Cardiac muscle cell (in vitro differentiated cells and primary cell): ENCODE data around the gene ABHD10. TPM values are rescaled to one million over a fixed set of nuclear protein-coding genes. Genes with fewer than 3 reads are reported as not detected.

Experiments
- DNase-seq, 2 donors: peaks; one replicate each; pipeline versions ENCODE4 v3.0.0 to v3.0.0-alpha.2; 2010 to 2017; ENCODE audit warnings: low read depth in 1 of 2, low spot score in 1 of 2
- H3K27ac ChIP-seq: fragments of 200-600 bp; sonication (generic); 2 replicates; pipeline ENCODE4 v1.5.1; 2016
- H3K27me3 ChIP-seq: fragments of 200-600 bp; sonication (generic); 2 replicates; pipeline ENCODE4 v1.6.0; 2016; ENCODE audit warnings: control low read depth
- H3K36me3 ChIP-seq: fragments of 200-600 bp; sonication (generic); 2 replicates; pipeline ENCODE4 v1.5.1; 2016; ENCODE audit warnings: control low read depth
- H3K4me1 ChIP-seq: fragments of 200-600 bp; sonication (generic); 2 replicates; pipeline ENCODE4 v1.8.1; 2017; ENCODE audit warnings: low read depth, mild to moderate bottlenecking, mixed run types
- H3K4me3 ChIP-seq: fragments of 200-600 bp; sonication (generic); 2 replicates; pipeline ENCODE4 v1.5.1; 2016; ENCODE audit warnings: mild to moderate bottlenecking
- H3K9me3 ChIP-seq: fragments of 200-600 bp; sonication (generic); 2 replicates; pipeline ENCODE4 v1.5.1; 2017; ENCODE audit warnings: low read depth, mild to moderate bottlenecking, control low read depth
- CTCF ChIP-seq: IDR thresholded peaks from 2 replicates; pipeline ENCODE4 v1.5.1; 2012; ENCODE audit warnings: low read depth, mild to moderate bottlenecking, low read length
- polyA plus RNA-seq: library from polyadenylated mRNA; unstranded; fragments of >200 nt; fragmentation: Nextera tagmentation; extraction: Ambion mirVana; gene quantifications from 2 replicates; pipeline ENCODE4 v1.2.1, GENCODE V29; 2016
- total RNA-seq: library from RNA; depleted of rRNA; stranded (reverse); fragments of >200 nt; gene quantifications from 2 replicates; pipeline ENCODE4 v1.2.3, GENCODE V29; 2016

Gene ABHD10
- total and polyA plus RNA-seq, 2 experiments from 2014 or later = 22.6 to 37.6 TPM

GRCh38 chr3:111937871-111938270 is 41.0 kb upstream of the ABHD10 start:
- no peak for TF ChIP-seq CTCF
- DNase-seq = no peak
- Histone ChIP-seq H3K9me3 (no peaks in the 10 kb centered on the region), H3K36me3 (peaks cover 4% of the 10 kb centered on the region), H3K4me3 (no peak overlapping the region), H3K27ac (no peak overlapping the region), H3K27me3 (no peaks in the 10 kb centered on the region), H3K4me1 (no peaks in the 10 kb centered on the region)

GRCh38 chr3:111939873-111940272 is 39.0 kb upstream of the ABHD10 start:
- Histone ChIP-seq H3K36me3 (peaks cover 4% of the 10 kb centered on the region), H3K27me3 (no peaks in the 10 kb centered on the region), H3K4me1 (no peaks in the 10 kb centered on the region), H3K9me3 (no peaks in the 10 kb centered on the region), H3K27ac (no peak overlapping the region), H3K4me3 (no peak overlapping the region)
- DNase-seq = no peak
- TF ChIP-seq CTCF = no peak

GRCh38 chr3:111943533-111943932 is 35.3 kb upstream of the ABHD10 start:
- Histone ChIP-seq H3K27ac (no peak overlapping the region), H3K36me3 (peaks cover 4% of the 10 kb centered on the region)
- no peak for TF ChIP-seq CTCF

GRCh38 chr3:111944372-111944771 is 34.5 kb upstream of the ABHD10 start:
- TF ChIP-seq CTCF = no peak
- H3K36me3 ChIP-seq = peaks cover 4% of the 10 kb centered on the region
- no peaks in the 10 kb centered on the region for H3K4me1 ChIP-seq
- no peaks in the 10 kb centered on the region for H3K27me3 ChIP-seq
- H3K9me3 ChIP-seq = no peaks in the 10 kb centered on the region
- no peak overlapping the region for H3K27ac ChIP-seq
- H3K4me3 ChIP-seq = no peak overlapping the region
- DNase-seq = peak in 1 of 2 donors; percentile 13

More at GRCh38 chr3:111943533-111943932, 35.3 kb upstream of the ABHD10 start:
- Histone ChIP-seq H3K4me3 (no peak overlapping the region), H3K27me3 (no peaks in the 10 kb centered on the region), H3K9me3 (no peaks in the 10 kb centered on the region), H3K4me1 (no peaks in the 10 kb centered on the region)
- no peak for DNase-seq

- DNase-seq = peak in 1 of 2 donors; percentile 37
Measured at GRCh38 chr3:111947231-111947630, 31.6 kb upstream of the ABHD10 start.

More at GRCh38 chr3:111947231-111947630, 31.6 kb upstream of the ABHD10 start:
- Histone ChIP-seq H3K27me3 (no peaks in the 10 kb centered on the region), H3K36me3 (no peaks in the 10 kb centered on the region), H3K4me3 (no peak overlapping the region), H3K27ac (no peak overlapping the region), H3K9me3 (no peaks in the 10 kb centered on the region), H3K4me1 (no peaks in the 10 kb centered on the region)
- no peak for TF ChIP-seq CTCF
